Measurements from ENCODE around the gene NEMF.
"Not testable (repeated sequence)": the region's sequence is repeated elsewhere in the genome, so short reads cannot be mapped to it uniquely, and the experiment has no call there.

The NEMF gene

GRCh38 chr14:49852301-49853157 is at the start of gene NEMF:
Gene NEMF, minus strand, starts transcription at chr14:49852788. Its CDS starts 35 bp downstream, at chr14:49852753.
- peak; percentile 88 for DNase-seq (ENCODE audit: low read depth, low spot score)

GRCh38 chr14:49900973-49901372 is 48.4 kb upstream of the NEMF start:
- no peak for DNase-seq (ENCODE audit: low read depth, low spot score)

- DNase-seq (ENCODE audit: low read depth, low spot score), result no peak
These were observed 45.9 kb upstream of the NEMF start for GRCh38 chr14:49898485-49898884.

- no peak for DNase-seq (ENCODE audit: low read depth, low spot score)
These were observed 45.4 kb upstream of the NEMF start for GRCh38 chr14:49897965-49898364.

GRCh38 chr14:49897414-49897813 is 44.8 kb upstream of the NEMF start:
- no peak for DNase-seq (ENCODE audit: low read depth, low spot score)

- DNase-seq (ENCODE audit: low read depth, low spot score), result no peak
These were observed 44.4 kb upstream of the NEMF start for GRCh38 chr14:49896966-49897365.

- not testable (repeated sequence) for DNase-seq (ENCODE audit: low read depth, low spot score)
These were observed 43.7 kb upstream of the NEMF start for GRCh38 chr14:49896272-49896671.

- DNase-seq (ENCODE audit: low read depth, low spot score), result no peak
These were observed 42.9 kb upstream of the NEMF start for GRCh38 chr14:49895480-49895879.

- DNase-seq (ENCODE audit: low read depth, low spot score), result not testable (repeated sequence)
These were observed 41.9 kb upstream of the NEMF start for GRCh38 chr14:49894214-49895107.

- DNase-seq (ENCODE audit: low read depth, low spot score), result no peak
These were observed 41.0 kb upstream of the NEMF start for GRCh38 chr14:49893309-49894213.

GRCh38 chr14:49892636-49893308 is 40.2 kb upstream of the NEMF start, which contains the start of gene ARF6:
Gene ARF6, plus strand, starts transcription at chr14:49893082. Its CDS starts 655 bp downstream, at chr14:49893737.
- DNase-seq (ENCODE audit: low read depth, low spot score), result peak; percentile 88

- DNase-seq (ENCODE audit: low read depth, low spot score), result peak; percentile 69
These were observed 39.7 kb upstream of the NEMF start for GRCh38 chr14:49892301-49892635.

- DNase-seq (ENCODE audit: low read depth, low spot score), result no peak
These were observed 35.7 kb upstream of the NEMF start for GRCh38 chr14:49888293-49888692.

- no peak for DNase-seq (ENCODE audit: low read depth, low spot score)
These were observed 33.9 kb upstream of the NEMF start for GRCh38 chr14:49886523-49886922.

GRCh38 chr14:49882826-49883694 is 30.5 kb upstream of the NEMF start:
- DNase-seq (ENCODE audit: low read depth, low spot score), result no peak

- DNase-seq (ENCODE audit: low read depth, low spot score), result no peak
These were observed 28.9 kb upstream of the NEMF start for GRCh38 chr14:49881350-49882001.

- no peak for DNase-seq (ENCODE audit: low read depth, low spot score)
These were observed 27.9 kb upstream of the NEMF start for GRCh38 chr14:49880267-49881064.

GRCh38 chr14:49879646-49880204 is 27.1 kb upstream of the NEMF start:
- no peak for DNase-seq (ENCODE audit: low read depth, low spot score)

Data from brain pericyte (primary cell).